Activated B cell treated with CpG ODN at 0.5 μM for 24 hours (primary cell): ENCODE data around the gene AKNA. TPM values are rescaled to one million over a fixed set of nuclear protein-coding genes. Genes with fewer than 3 reads are reported as not detected.

Source experiments
- ATAC-seq: fragments of 200-7000 bp; cut with Tn5 transposase; one replicate; pipeline ENCODE4 v1.10.0; 2021; ENCODE audit warnings: low read depth, mild to moderate bottlenecking, moderate library complexity
- CTCF ChIA-PET: fragments of 350-600 bp; sonication (Branson Sonifier 250); formaldehyde crosslinking; loops from one replicate; lab custom pipeline; 2021; ENCODE audit warnings: antibody characterized with exemption; lab: Charles Lee
- POLR2A ChIA-PET: fragments of 350-600 bp; sonication (Branson Sonifier 250); formaldehyde crosslinking; loops from one replicate; lab custom pipeline; 2021; ENCODE audit warnings: antibody characterized with exemption; lab: Charles Lee
- DNase-seq: peaks from one replicate; pipeline ENCODE4 v3.0.0; 2022
- H3K27ac Mint-ChIP-seq: one replicate; pipeline ENCODE4 v1.8.0; 2020; ENCODE audit warnings: mixed read lengths
- H3K27me3 Mint-ChIP-seq: one replicate; pipeline ENCODE4 v1.8.0; 2021; ENCODE audit warnings: mixed read lengths
- H3K36me3 Mint-ChIP-seq: one replicate; pipeline ENCODE4 v1.8.0; 2021; ENCODE audit warnings: low read depth, mixed read lengths
- H3K4me1 Mint-ChIP-seq: one replicate; pipeline ENCODE4 v1.8.0; 2021; ENCODE audit warnings: mixed read lengths
- H3K4me3 Mint-ChIP-seq: one replicate; pipeline ENCODE4 v1.8.0; 2020; ENCODE audit warnings: mild to moderate bottlenecking, mixed read lengths
- H3K9me3 Mint-ChIP-seq: one replicate; pipeline ENCODE4 v1.8.0; 2020; ENCODE audit warnings: mixed read lengths
- intact Hi-C: fragments of 100-400 bp; cut with micrococcal nuclease; formaldehyde crosslinking; loops from one replicate; pipeline ENCODE4 v1.15.1; 2024
- total RNA-seq: library from RNA; stranded (reverse); gene quantifications from 2 replicates; pipeline ENCODE4 v1.2.3, GENCODE V29; 2022
- TF ChIP-seq, protein P1 (sequence below): fragments of 200-600 bp; IDR thresholded peaks from one replicate; pipeline ENCODE4 v1.8.0; 2022; ENCODE audit warnings: antibody characterized with exemption, mild to moderate bottlenecking

The AKNA gene
- total RNA-seq, 1 donor from 2014 or later, result 322 TPM

- Mint-ChIP-seq H3K4me3 (no peak overlapping the region), H3K9me3 (no peaks in the 10 kb centered on the region), H3K4me1 (peaks cover 6% of the 10 kb centered on the region), H3K27ac (no peak overlapping the region), H3K36me3 (no peaks in the 10 kb centered on the region), H3K27me3 (no peaks in the 10 kb centered on the region)
- intact Hi-C loops, result loop anchor here (1.0 kb wide), 2 partner anchors 149 to 222 kb away; partner anchors contain the start of gene COL27A1
- ChIA-PET CTCF (interaction anchor here (0.6 kb wide), 1 partner anchor 246 kb away, joined by 4 read pairs; no protein-coding TSS in a partner anchor), POLR2A (no interaction called here)
- DNase-seq, result peak; percentile 12
- TF ChIP-seq, protein P1, sequence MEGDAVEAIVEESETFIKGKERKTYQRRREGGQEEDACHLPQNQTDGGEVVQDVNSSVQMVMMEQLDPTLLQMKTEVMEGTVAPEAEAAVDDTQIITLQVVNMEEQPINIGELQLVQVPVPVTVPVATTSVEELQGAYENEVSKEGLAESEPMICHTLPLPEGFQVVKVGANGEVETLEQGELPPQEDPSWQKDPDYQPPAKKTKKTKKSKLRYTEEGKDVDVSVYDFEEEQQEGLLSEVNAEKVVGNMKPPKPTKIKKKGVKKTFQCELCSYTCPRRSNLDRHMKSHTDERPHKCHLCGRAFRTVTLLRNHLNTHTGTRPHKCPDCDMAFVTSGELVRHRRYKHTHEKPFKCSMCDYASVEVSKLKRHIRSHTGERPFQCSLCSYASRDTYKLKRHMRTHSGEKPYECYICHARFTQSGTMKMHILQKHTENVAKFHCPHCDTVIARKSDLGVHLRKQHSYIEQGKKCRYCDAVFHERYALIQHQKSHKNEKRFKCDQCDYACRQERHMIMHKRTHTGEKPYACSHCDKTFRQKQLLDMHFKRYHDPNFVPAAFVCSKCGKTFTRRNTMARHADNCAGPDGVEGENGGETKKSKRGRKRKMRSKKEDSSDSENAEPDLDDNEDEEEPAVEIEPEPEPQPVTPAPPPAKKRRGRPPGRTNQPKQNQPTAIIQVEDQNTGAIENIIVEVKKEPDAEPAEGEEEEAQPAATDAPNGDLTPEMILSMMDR, result no peak
- ATAC-seq, result no peak
Measured at GRCh38 chr9:114304416-114305188, 83.2 kb downstream of the AKNA start.

DNA sequence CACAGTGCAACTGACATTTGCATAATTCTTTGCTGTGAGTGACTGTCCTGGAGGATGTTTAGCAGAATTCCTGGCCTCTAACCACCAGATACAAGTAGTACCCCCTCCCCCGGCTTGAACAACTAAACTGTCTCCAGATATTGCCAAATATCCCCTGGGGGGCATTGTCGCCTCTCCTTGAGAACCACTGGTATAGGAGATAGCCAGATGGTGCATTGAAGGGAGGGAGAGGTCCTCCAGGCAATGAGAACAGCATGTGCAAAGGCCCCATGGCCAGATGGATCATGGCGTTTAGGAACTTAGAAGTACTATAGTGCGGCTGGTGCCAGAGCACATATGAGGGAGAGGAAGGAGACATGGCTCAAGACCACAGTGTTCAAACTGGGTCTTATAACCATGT is 83.8 kb downstream of the AKNA start:
- intact Hi-C loops, result no loop called here
- DNase-seq (peak; percentile 8), ATAC-seq (no peak)
- peaks cover 6% of the 10 kb centered on the region for H3K4me1 Mint-ChIP-seq
- CTCF ChIA-PET, result interaction anchor here (0.6 kb wide), 1 partner anchor 247 kb away, joined by 4 read pairs; no protein-coding TSS in a partner anchor
- H3K27ac Mint-ChIP-seq, result no peak overlapping the region
- TF ChIP-seq, protein P1, result no peak
- no peaks in the 10 kb centered on the region for H3K36me3 Mint-ChIP-seq
- POLR2A ChIA-PET, result no interaction called here
- no peak overlapping the region for H3K4me3 Mint-ChIP-seq
- no peaks in the 10 kb centered on the region for H3K27me3 Mint-ChIP-seq
- no peaks in the 10 kb centered on the region for H3K9me3 Mint-ChIP-seq

DNA sequence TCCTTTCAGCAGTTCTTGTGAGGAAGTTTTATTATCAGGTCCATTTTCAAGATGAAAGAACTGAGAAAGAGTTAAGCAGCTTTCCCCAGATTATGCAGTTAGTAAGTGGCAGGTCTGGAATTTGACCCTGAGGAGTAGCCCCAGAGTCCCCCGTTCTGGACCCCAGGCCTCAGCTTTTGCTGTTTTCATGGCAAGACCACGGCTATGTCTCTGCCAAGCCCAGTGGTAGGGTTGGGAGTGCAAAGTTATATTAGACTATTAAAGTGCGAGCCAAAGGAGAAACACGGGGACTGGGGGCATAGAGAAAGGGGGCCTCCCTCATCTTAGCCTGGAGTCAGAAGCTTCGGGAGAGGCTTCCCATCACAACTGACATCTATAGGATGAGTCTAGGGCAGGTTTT is 84.2 kb downstream of the AKNA start:
- no peak overlapping the region for H3K27ac Mint-ChIP-seq
- no peak for DNase-seq

GRCh38 chr9:114302727-114303126 is 85.1 kb downstream of the AKNA start:
- H3K27me3 Mint-ChIP-seq, result no peaks in the 10 kb centered on the region
- intact Hi-C loops, result no loop called here
- TF ChIP-seq, protein P1, result no peak
- H3K27ac Mint-ChIP-seq, result no peak overlapping the region
- H3K9me3 Mint-ChIP-seq, result no peaks in the 10 kb centered on the region
- ChIA-PET CTCF (no interaction called here), POLR2A (no interaction called here)
- no peak for DNase-seq
- H3K4me3 Mint-ChIP-seq, result no peak overlapping the region
- H3K36me3 Mint-ChIP-seq, result no peaks in the 10 kb centered on the region
- no peak for ATAC-seq
- H3K4me1 Mint-ChIP-seq, result peaks cover 6% of the 10 kb centered on the region

More for the DNA sequence above, 84.2 kb downstream of the AKNA start:
- intact Hi-C loops, result no loop called here
- Mint-ChIP-seq H3K4me3 (no peak overlapping the region), H3K9me3 (no peaks in the 10 kb centered on the region), H3K27me3 (no peaks in the 10 kb centered on the region), H3K4me1 (peaks cover 6% of the 10 kb centered on the region), H3K36me3 (no peaks in the 10 kb centered on the region)
- ChIA-PET POLR2A (no interaction called here), CTCF (interaction anchor here (0.6 kb wide), 1 partner anchor 247 kb away, joined by 4 read pairs; no protein-coding TSS in a partner anchor)
- TF ChIP-seq, protein P1, result no peak
- ATAC-seq, result no peak

DNA sequence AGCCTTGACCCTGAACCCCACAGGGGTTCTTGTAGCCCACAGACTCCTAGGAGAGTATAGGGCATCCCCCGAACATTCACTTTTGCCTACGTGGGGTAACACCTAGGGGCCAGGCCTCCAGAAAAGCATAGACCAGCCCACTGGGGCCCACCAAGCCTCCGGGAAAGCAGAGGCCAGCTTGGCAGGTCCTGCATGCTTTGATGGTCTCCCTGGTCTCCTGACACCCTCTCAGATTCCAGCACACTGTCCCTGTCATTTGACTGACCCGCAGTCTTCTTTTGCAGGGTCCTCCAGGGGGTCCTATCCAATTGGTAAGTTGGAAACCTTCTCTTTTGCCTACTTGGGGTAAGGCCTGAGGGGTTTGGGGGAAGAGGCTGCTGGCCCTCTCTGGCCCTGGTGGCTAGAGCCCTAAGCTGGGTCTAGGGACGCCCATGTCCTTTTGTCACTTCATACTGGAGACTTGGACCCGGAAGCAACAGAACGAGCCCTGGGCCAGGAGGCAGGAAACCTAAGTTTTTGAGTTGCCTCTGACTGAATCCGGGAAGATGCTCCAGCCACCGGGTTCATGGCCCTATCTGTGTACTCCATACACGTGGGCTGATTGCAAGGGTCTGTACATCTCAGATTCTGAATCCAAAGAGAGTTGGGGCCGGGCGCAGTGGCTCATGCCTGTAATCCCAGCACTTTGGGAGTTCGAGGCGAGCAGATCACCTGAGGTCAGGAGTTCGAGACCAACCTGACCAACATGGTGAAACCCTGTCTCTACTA is 85.8 kb downstream of the AKNA start:
- no peaks in the 10 kb centered on the region for H3K27me3 Mint-ChIP-seq
- POLR2A ChIA-PET, result no interaction called here
- peaks cover 6% of the 10 kb centered on the region for H3K4me1 Mint-ChIP-seq
- ATAC-seq (no peak), DNase-seq (no peak)
- no peaks in the 10 kb centered on the region for H3K9me3 Mint-ChIP-seq
- CTCF ChIA-PET, result no interaction called here
- intact Hi-C loops, result no loop called here
- no peaks in the 10 kb centered on the region for H3K36me3 Mint-ChIP-seq
- TF ChIP-seq, protein P1, result no peak
- no peak overlapping the region for H3K27ac Mint-ChIP-seq
- H3K4me3 Mint-ChIP-seq, result no peak overlapping the region
